Activated CD8-positive, alpha-beta T cell treated with anti-CD3 and anti-CD28 coated beads for 36 hours (primary cell): Measurements from ENCODE around the gene PPP2R3B. TPM values are rescaled to one million over a fixed set of nuclear protein-coding genes. Genes with fewer than 3 reads are reported as not detected.
"Not testable (repeated sequence)": the region's sequence is repeated elsewhere in the genome, so short reads cannot be mapped to it uniquely, and the experiment has no call there.

ENCODE experiments used
- ATAC-seq: fragments of 200-7000 bp; cut with Tn5 transposase; one replicate; pipeline ENCODE4 v1.10.0; 2021; ENCODE audit warnings: mild to moderate bottlenecking, moderate library complexity
- CTCF ChIA-PET: fragments of 350-600 bp; sonication (Branson Sonifier 250); formaldehyde crosslinking; loops from one replicate; lab custom pipeline; 2021; ENCODE audit warnings: antibody characterized with exemption; lab: Charles Lee
- POLR2A ChIA-PET: fragments of 350-600 bp; sonication (Branson Sonifier 250); formaldehyde crosslinking; loops from one replicate; lab custom pipeline; 2021; ENCODE audit warnings: antibody characterized with exemption; lab: Charles Lee
- DNase-seq: peaks from one replicate; pipeline ENCODE4 v3.0.0-alpha.2; 2020
- H3K27ac Mint-ChIP-seq: one replicate; pipeline ENCODE4 v1.8.0; 2021; ENCODE audit warnings: mild to moderate bottlenecking, mixed read lengths
- H3K27me3 Mint-ChIP-seq: one replicate; pipeline ENCODE4 v1.8.0; 2021; ENCODE audit warnings: mixed read lengths
- H3K36me3 Mint-ChIP-seq: one replicate; pipeline ENCODE4 v1.8.0; 2021; ENCODE audit warnings: low read depth, mixed read lengths
- H3K4me1 Mint-ChIP-seq: one replicate; pipeline ENCODE4 v1.8.0; 2021; ENCODE audit warnings: low read depth, mixed read lengths
- H3K4me3 Mint-ChIP-seq: one replicate; pipeline ENCODE4 v1.8.0; 2021; ENCODE audit warnings: mild to moderate bottlenecking, moderate library complexity, mixed read lengths
- H3K9me3 Mint-ChIP-seq: one replicate; pipeline ENCODE4 v1.8.0; 2021; ENCODE audit warnings: mixed read lengths
- intact Hi-C: fragments of 100-400 bp; cut with micrococcal nuclease; formaldehyde crosslinking; loops from one replicate; pipeline ENCODE4 v1.10.0; 2022
- total RNA-seq, 2 experiments: library from RNA; stranded (reverse); gene quantifications; one replicate each; pipeline ENCODE4 v1.2.3, GENCODE V29; 2021
- TF ChIP-seq, protein P1 (sequence below): fragments of 200-600 bp; IDR thresholded peaks from one replicate; pipeline ENCODE4 v1.8.0; 2022; ENCODE audit warnings: antibody characterized with exemption, mild to moderate bottlenecking

The PPP2R3B gene, protein sequence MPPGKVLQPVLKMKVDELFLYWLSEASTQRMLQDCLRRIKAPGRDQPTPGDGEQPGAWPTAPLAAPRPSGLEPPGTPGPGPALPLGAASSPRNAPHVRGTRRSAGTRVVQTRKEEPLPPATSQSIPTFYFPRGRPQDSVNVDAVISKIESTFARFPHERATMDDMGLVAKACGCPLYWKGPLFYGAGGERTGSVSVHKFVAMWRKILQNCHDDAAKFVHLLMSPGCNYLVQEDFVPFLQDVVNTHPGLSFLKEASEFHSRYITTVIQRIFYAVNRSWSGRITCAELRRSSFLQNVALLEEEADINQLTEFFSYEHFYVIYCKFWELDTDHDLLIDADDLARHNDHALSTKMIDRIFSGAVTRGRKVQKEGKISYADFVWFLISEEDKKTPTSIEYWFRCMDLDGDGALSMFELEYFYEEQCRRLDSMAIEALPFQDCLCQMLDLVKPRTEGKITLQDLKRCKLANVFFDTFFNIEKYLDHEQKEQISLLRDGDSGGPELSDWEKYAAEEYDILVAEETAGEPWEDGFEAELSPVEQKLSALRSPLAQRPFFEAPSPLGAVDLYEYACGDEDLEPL
- total RNA-seq: 10 to 100 TPM; 44.9 to 45.7 TPM

DNA sequence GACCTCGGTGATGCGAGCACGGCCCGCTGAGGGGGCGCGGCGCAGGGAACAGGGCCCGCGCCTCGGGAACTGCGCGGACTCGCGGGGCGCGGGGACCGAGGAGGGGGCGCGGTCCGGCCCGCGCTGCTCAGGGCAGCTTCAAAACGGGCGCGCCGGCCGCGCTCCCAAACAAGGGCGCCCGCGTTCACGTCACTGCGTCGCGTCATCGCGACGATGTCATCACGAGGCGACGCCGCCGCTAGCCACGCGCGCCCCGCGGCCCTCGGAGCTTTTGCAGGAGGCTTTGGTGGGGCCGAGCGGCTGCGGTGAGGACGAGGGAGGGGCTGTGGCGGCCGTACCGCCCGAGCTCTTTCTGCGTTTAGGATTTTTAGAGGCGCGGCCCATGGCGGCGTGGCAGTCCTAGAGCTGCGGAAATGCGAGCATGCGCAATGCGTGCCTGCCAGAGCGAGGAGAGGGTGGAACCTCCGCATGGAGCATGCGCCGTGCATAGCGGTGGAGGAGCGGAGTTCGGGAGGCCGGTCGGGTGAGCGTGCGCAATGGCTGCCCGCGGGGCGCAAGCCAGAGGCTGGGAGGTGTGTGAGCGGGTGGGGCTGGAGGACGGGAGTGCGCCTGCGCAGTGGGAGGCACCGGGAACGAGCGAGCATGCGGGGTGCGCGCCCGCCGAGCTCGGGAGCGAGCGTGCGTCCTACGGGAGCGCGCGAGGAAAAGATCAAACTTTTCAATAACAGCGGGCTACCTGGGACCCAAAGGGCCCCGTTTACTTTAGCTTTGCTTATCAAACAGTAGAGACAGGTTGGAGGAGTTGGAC lies at the start of gene PPP2R3B:
Gene PPP2R3B, minus strand, starts transcription at position 140 of the 808 bp plus-strand sequence. CDS start 216 bp downstream, outside the sequence.
- ATAC-seq (peak; percentile 97), DNase-seq (peak; percentile 98)
- peak within 1 kb of the TSS; percentile 99 for H3K27ac Mint-ChIP-seq
- peak within 1 kb of the TSS; percentile 77 for H3K4me3 Mint-ChIP-seq
- H3K27me3 Mint-ChIP-seq: no peaks in the 10 kb centered on the region
- peaks cover 15% of the 10 kb centered on the region for H3K4me1 Mint-ChIP-seq
- intact Hi-C loops: no loop called here
- no peaks in the 10 kb centered on the region for H3K9me3 Mint-ChIP-seq
- ChIA-PET POLR2A (no interaction called here), CTCF (no interaction called here)
- TF ChIP-seq, protein P1, sequence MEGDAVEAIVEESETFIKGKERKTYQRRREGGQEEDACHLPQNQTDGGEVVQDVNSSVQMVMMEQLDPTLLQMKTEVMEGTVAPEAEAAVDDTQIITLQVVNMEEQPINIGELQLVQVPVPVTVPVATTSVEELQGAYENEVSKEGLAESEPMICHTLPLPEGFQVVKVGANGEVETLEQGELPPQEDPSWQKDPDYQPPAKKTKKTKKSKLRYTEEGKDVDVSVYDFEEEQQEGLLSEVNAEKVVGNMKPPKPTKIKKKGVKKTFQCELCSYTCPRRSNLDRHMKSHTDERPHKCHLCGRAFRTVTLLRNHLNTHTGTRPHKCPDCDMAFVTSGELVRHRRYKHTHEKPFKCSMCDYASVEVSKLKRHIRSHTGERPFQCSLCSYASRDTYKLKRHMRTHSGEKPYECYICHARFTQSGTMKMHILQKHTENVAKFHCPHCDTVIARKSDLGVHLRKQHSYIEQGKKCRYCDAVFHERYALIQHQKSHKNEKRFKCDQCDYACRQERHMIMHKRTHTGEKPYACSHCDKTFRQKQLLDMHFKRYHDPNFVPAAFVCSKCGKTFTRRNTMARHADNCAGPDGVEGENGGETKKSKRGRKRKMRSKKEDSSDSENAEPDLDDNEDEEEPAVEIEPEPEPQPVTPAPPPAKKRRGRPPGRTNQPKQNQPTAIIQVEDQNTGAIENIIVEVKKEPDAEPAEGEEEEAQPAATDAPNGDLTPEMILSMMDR: no peak
- no peaks in the 10 kb centered on the region for H3K36me3 Mint-ChIP-seq

DNA sequence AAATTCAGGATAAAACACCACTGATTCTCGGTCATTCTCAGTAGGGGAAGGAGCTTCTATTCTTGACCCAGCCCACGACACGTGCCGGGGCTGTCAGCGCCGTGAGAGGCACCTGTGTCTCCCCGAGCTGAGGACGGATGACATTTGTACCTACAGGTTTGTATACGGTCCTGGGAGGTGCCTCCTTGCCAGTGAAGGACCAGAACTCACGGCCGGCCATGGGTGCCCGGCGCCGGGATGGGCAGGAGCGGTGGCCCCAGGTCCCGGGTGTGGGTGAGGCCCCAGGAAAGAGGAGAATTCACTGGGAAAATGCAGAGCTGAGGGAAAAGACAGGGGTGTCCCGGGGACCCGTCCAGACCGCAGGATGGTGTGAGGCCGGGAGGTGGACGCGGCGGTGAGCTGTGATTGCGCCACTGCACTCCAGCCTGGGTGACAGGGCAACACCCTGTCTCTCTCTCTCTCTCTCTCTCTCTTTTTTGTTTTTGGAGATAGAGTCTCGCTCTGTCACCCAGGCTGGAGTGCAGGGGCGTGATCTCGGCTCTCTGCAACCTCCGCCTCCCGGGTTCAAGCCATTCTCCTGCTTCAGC lies 48.9 kb upstream of the PPP2R3B start:
- no peak for DNase-seq
- H3K9me3 Mint-ChIP-seq: peaks cover 6% of the 10 kb centered on the region
- H3K4me3 Mint-ChIP-seq: no peak overlapping the region
- ChIA-PET CTCF (no interaction called here), POLR2A (no interaction called here)
- intact Hi-C loops: no loop called here
- H3K27ac Mint-ChIP-seq: no peak overlapping the region
- H3K36me3 Mint-ChIP-seq: no peaks in the 10 kb centered on the region
- TF ChIP-seq, protein P1: no peak
- no peaks in the 10 kb centered on the region for H3K4me1 Mint-ChIP-seq
- H3K27me3 Mint-ChIP-seq: peaks cover 4% of the 10 kb centered on the region
- ATAC-seq: no peak

DNA sequence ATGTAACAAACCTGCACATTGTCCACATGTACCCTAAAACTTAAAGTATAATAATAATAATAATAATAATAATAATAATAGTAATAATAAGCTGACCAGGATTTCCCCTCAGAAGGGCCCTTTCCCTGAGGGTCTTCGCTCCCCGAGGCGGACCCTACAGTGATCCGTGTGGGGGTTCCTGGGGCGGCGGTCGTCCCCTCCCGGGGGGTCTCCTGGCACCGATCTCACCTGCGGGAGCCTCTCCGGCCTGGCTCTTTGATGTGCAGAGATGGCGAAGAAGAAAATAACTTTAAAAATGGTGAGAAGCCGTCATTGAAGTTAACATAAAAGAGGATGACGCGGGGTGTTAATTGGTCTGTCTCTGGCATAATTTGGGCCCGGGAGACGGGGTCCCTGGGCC lies 48.2 kb upstream of the PPP2R3B start:
- H3K4me3 Mint-ChIP-seq: no peak overlapping the region
- POLR2A ChIA-PET: no interaction called here
- intact Hi-C loops: no loop called here
- DNase-seq: no peak
- H3K27me3 Mint-ChIP-seq: peaks cover 4% of the 10 kb centered on the region
- peaks cover 3% of the 10 kb centered on the region for H3K9me3 Mint-ChIP-seq
- H3K36me3 Mint-ChIP-seq: no peaks in the 10 kb centered on the region
- no peak overlapping the region for H3K27ac Mint-ChIP-seq
- TF ChIP-seq, protein P1: no peak
- H3K4me1 Mint-ChIP-seq: no peaks in the 10 kb centered on the region
- ATAC-seq: no peak
- CTCF ChIA-PET: no interaction called here

DNA sequence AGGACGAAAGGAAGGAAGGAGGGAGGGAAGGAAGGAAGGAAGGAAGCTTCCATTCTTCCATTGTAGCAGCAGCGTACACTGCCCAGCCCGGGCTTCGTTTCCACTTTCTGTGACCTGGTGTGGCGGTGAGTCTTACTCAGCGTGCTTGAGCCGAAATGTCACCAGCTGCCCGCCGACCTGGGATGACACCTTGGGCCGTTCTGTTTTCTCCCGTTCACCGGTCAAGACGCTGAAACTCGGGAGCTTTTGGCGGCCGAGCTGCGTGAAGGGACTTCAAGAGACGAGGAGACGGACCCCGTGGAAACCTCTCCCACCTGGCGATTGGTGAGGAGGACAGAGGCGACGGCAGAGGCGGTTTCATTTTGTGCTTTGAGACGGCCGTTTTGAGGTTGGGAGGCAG lies 47.1 kb upstream of the PPP2R3B start:
- CTCF ChIA-PET: no interaction called here
- POLR2A ChIA-PET: no interaction called here
- H3K36me3 Mint-ChIP-seq: no peaks in the 10 kb centered on the region
- peaks cover 7% of the 10 kb centered on the region for H3K27me3 Mint-ChIP-seq
- DNase-seq (no peak), ATAC-seq (no peak)
- no peaks in the 10 kb centered on the region for H3K9me3 Mint-ChIP-seq
- TF ChIP-seq, protein P1: no peak
- H3K4me3 Mint-ChIP-seq: no peak overlapping the region
- intact Hi-C loops: no loop called here
- H3K4me1 Mint-ChIP-seq: no peaks in the 10 kb centered on the region
- H3K27ac Mint-ChIP-seq: no peak overlapping the region

DNA sequence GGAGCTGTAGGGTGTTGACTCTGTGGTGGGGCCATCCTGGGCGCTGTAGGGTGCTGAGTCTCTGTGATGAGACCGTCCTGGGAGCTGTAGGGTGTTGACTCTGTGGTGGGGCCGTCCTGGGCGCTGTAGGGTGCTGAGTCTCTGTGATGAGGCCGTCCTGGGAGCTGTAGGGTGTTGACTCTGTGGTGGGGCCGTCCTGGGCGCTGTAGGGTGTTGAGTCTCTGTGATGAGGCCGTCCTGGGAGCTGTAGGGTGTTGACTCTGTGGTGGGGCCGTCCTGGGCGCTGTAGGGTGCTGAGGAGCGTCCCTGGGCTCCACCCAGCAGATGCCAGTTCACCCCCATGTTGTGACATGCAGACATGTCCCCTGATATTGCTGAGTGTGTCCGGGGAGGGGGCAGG lies 46.0 kb upstream of the PPP2R3B start:
- CTCF ChIA-PET: not testable (repeated sequence)

More for the DNA sequence above, 46.0 kb upstream of the PPP2R3B start:
- peaks cover 12% of the 10 kb centered on the region for H3K27me3 Mint-ChIP-seq
- H3K4me3 Mint-ChIP-seq, DNase-seq, H3K4me1 Mint-ChIP-seq, ATAC-seq, H3K9me3 Mint-ChIP-seq, POLR2A ChIA-PET, intact Hi-C loops, H3K27ac Mint-ChIP-seq, H3K36me3 Mint-ChIP-seq: not testable (repeated sequence)
